ENCODE data around the gene SORBS2.

GRCh38 chr4:185598846-185599552, 213.0 kb downstream of the SORBS2 start:
- TF ChIP-seq CTCF (IDR thresholded peaks at IDR 0.05; ENCODE audit: extremely low read depth in 1 of 2, insufficient read depth in 1 of 2, low read depth in 1 of 2, low read length in 2 of 2) (no peak), MYC (IDR thresholded peaks at IDR 0.05; ENCODE audit: low read depth, low read length) (no peak), POLR2A (IDR thresholded peaks at IDR 0.05; ENCODE audit: low read depth, low read length) (no peak), POLR2AphosphoS5 (IDR thresholded peaks at IDR 0.05; ENCODE audit: insufficient read depth, low read depth, low read length) (no peak), EZH2 (IDR thresholded peaks at IDR 0.05; ENCODE audit: borderline replicate concordance, low read depth, low read length, severe bottlenecking) (no peak), FOS (IDR thresholded peaks at IDR 0.05; ENCODE audit: borderline replicate concordance, insufficient read depth, low read length) (no peak)

Data from endothelial cell of umbilical vein (primary cell).